Thoracic aorta (tissue), 2 donors: ENCODE measurements around the gene MDH1B. TPM values are rescaled to one million over a fixed set of nuclear protein-coding genes. Genes with fewer than 3 reads are reported as not detected.
"Not testable (repeated sequence)": the region's sequence is repeated elsewhere in the genome, so short reads cannot be mapped to it uniquely, and the experiment has no call there.

Experiments used
- ATAC-seq: fragments of 150-250 bp; one replicate; pipeline ENCODE4 v1.8.0; 2017; ENCODE audit warnings: low read depth; ENCODE audit not compliant: insufficient number of reproducible peaks, low FRiP score
- DNase-seq: peaks from one replicate; pipeline ENCODE4 v3.0.0-alpha.2; 2020; ENCODE audit warnings: low spot score
- H3K27ac ChIP-seq, 2 donors: fragments of 200-600 bp; sonication (generic); 1 replicate in 1 of 2; 2 replicates in 1 of 2; pipeline ENCODE4 v1.5.1; 2016; ENCODE audit warnings: mild to moderate bottlenecking in 2 of 2, moderate library complexity in 2 of 2
- H3K27me3 ChIP-seq: fragments of 200-600 bp; sonication (generic); replicated peaks from 2 replicates; pipeline ENCODE4 v1.6.0; 2016; ENCODE audit warnings: mild to moderate bottlenecking; ENCODE audit not compliant: insufficient read depth
- H3K36me3 ChIP-seq: fragments of 200-600 bp; sonication (generic); one replicate; pipeline ENCODE4 v1.5.1; 2016
- H3K4me1 ChIP-seq, 2 donors: fragments of 200-600 bp; sonication (generic); 1 replicate in 1 of 2; 2 replicates in 1 of 2; pipeline versions ENCODE4 v1.5.1 to v1.6.0; 2016; ENCODE audit warnings: low read depth in 2 of 2, mild to moderate bottlenecking in 1 of 2; ENCODE audit not compliant: control insufficient read depth in 1 of 2
- H3K4me3 ChIP-seq: fragments of 200-600 bp; sonication (generic); 2 replicates; pipeline ENCODE4 v1.5.1; 2016; ENCODE audit warnings: mild to moderate bottlenecking
- H3K9me3 ChIP-seq: fragments of 200-600 bp; sonication (generic); 2 replicates; pipeline ENCODE4 v1.5.1; 2016
- total RNA-seq, 2 donors: library from RNA; depleted of rRNA; stranded (reverse); fragments of >200 nt; gene quantifications; one replicate each; pipeline versions ENCODE4 v1.1.0 to v1.2.3, GENCODE V29; 2016
- TF ChIP-seq, protein P1 (sequence below): fragments of 200-600 bp; sonication (generic); IDR thresholded peaks from one replicate; pipeline ENCODE4 v1.5.1; 2019; ENCODE audit warnings: antibody characterized with exemption

The MDH1B gene
- total RNA-seq, 2 donors from 2014 or later = 1.4 TPM; not detected in 1

DNA sequence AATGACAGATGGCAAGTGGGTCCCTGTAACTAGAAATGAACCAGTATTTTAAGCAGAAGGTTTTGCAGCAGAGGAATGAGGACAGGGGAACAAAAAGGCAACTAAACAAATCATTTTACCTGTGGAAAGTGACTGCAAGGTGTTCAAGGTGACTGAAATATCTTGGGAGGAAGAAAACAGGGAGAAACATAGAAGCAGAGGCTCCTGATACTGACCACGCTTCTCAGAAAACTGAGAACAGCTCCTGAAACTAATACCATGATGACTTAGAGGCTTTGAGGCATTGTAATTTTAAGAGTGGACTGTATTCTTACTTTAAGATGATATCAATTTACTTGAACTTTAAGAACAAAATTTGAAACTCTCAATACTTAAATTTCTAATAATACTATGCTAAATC lies 46.8 kb downstream of the MDH1B start, which contains the start of gene DYTN:
DYTN (minus strand) TSS at position 101 of the 400 bp plus-strand sequence. CDS start 117 bp downstream, outside the sequence.
- no peaks in the 10 kb centered on the region for H3K4me1 ChIP-seq
- H3K27me3 ChIP-seq = no peaks in the 10 kb centered on the region
- ATAC-seq (no peak), DNase-seq (no peak)
- no peak within 1 kb of the TSS for H3K27ac ChIP-seq
- no peaks in the 10 kb centered on the region for H3K36me3 ChIP-seq
- no peak within 1 kb of the TSS for H3K4me3 ChIP-seq
- TF ChIP-seq, protein P1, sequence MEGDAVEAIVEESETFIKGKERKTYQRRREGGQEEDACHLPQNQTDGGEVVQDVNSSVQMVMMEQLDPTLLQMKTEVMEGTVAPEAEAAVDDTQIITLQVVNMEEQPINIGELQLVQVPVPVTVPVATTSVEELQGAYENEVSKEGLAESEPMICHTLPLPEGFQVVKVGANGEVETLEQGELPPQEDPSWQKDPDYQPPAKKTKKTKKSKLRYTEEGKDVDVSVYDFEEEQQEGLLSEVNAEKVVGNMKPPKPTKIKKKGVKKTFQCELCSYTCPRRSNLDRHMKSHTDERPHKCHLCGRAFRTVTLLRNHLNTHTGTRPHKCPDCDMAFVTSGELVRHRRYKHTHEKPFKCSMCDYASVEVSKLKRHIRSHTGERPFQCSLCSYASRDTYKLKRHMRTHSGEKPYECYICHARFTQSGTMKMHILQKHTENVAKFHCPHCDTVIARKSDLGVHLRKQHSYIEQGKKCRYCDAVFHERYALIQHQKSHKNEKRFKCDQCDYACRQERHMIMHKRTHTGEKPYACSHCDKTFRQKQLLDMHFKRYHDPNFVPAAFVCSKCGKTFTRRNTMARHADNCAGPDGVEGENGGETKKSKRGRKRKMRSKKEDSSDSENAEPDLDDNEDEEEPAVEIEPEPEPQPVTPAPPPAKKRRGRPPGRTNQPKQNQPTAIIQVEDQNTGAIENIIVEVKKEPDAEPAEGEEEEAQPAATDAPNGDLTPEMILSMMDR = no peak
- no peaks in the 10 kb centered on the region for H3K9me3 ChIP-seq

DNA sequence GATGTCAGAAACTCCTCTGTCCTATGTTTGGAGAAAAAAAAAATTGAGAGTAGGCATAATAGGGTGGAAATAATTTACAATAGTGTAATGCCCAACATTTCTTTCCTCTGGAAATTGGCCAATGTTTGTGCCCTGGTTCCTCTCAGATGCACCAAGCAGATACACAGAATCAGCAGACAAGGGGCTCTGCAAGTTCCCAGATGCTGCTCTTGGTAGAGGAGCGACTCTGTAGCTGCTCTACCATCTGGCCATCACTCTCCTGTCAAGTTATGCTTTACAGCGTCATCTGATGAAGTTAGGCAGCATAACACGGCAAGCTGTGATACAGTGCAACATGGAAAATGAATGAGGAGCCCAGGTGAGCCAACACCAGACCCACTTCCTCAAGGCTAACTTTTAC lies 48.5 kb downstream of the MDH1B start:
- Histone ChIP-seq H3K36me3 (no peaks in the 10 kb centered on the region), H3K4me1 (no peaks in the 10 kb centered on the region), H3K4me3 (no peak overlapping the region), H3K27me3 (no peaks in the 10 kb centered on the region), H3K27ac (no peak overlapping the region), H3K9me3 (no peaks in the 10 kb centered on the region)
- ATAC-seq = no peak
- TF ChIP-seq, protein P1 = no peak
- no peak for DNase-seq

DNA sequence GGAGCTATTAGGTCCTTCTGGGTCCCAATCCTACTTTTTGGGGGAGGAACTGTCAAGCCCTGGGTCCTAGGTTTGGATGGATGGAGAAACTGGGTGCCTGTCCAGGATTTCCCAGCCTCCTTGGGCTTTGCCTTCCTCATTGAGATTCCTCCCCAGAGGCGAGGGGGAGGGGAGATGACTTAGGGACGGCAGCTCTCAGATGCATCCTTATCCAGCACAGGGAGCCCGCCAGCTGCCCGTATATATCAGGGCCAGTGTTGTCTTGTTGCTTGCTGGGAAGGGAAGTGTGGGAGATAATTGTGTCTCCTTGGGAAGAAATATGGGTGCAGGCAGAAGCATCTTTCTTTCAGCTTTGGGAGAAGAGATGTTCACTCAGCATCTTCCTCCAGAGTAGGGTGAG lies 49.9 kb downstream of the MDH1B start:
- H3K27me3 ChIP-seq, H3K27ac ChIP-seq, H3K36me3 ChIP-seq, ATAC-seq, H3K4me1 ChIP-seq, DNase-seq, H3K4me3 ChIP-seq, H3K9me3 ChIP-seq: not testable (repeated sequence)

DNA sequence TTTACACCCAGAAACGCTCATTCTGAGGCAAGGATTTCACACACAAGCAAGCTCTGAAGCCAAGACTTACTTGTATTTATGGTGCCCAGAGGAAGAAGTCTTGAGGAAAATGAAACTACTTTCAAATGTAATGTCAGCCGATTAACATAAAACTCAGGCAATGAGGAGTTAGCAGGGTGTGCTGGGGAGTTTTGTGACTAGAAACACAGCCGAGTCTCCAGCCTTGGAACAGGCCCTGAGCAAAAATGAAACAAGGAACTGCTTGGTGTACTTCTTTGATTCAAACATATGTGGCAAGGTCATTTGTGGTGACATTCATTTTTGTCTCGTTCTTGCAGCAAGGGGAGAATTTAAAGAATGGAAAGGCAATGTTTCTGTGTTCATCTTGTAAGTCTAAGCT lies 51.4 kb downstream of the MDH1B start:
- H3K4me3 ChIP-seq = no peak overlapping the region
- DNase-seq (no peak), ATAC-seq (no peak)
- TF ChIP-seq, protein P1 = no peak
- H3K27ac ChIP-seq = no peak overlapping the region
- H3K27me3 ChIP-seq = no peaks in the 10 kb centered on the region
- H3K4me1 ChIP-seq = no peaks in the 10 kb centered on the region
- H3K9me3 ChIP-seq = no peaks in the 10 kb centered on the region
- H3K36me3 ChIP-seq = no peaks in the 10 kb centered on the region

DNA sequence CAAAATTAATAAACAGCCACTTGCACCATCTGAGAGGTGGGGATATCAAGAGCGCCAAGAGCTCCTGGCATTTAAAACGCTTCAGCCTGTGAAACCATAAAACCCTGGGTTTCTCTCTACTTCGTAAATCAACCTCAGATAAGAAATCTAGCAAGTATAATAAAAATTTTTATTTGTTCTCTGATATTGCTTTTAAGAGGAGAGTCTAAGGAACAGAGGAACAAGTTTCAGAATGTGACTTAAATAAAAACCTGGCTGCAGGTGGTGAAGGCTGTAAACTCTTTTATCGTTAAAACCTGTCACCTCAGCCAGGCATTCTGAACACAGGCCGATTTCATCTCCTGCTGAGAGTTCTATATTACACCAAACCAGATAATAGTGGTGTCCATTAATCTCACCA lies 56.8 kb downstream of the MDH1B start:
- ATAC-seq = no peak
- Histone ChIP-seq H3K9me3 (no peaks in the 10 kb centered on the region), H3K27me3 (no peaks in the 10 kb centered on the region), H3K4me1 (no peaks in the 10 kb centered on the region), H3K4me3 (no peak overlapping the region), H3K36me3 (no peaks in the 10 kb centered on the region), H3K27ac (no peak overlapping the region)
- TF ChIP-seq, protein P1 = no peak
- DNase-seq = no peak

DNA sequence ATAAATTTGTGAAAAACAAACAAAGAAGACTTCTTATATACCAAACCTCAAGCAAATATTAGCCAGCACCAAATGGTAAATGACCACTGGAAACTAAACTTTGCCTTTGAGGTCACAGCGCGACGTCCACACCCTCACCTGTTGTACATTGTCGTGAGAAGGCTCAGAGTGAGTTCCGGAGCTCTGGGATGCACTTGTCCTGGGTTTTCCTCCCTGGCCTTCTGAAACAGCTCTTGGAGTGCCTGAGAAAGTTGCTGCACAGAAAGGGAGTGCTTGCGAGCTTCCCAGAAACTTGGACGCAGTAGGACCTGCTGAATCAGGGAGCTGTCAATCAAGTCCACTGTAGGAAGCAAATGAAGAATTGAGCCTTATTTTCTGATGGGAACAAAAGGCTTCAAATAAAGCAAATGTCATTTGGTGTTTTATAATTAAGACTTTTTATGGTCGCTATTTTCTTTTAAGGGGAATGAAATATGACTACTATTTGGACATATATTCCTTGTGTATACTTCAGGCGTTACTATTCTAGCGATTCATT lies 57.9 kb downstream of the MDH1B start:
- Histone ChIP-seq H3K27ac (no peak overlapping the region), H3K9me3 (no peaks in the 10 kb centered on the region), H3K4me1 (no peaks in the 10 kb centered on the region), H3K4me3 (no peak overlapping the region), H3K36me3 (no peaks in the 10 kb centered on the region), H3K27me3 (no peaks in the 10 kb centered on the region)
- DNase-seq (no peak), ATAC-seq (no peak)
- TF ChIP-seq, protein P1 = no peak
